Stimulated activated CD8-positive, alpha-beta memory T cell treated with anti-CD3 and anti-CD28 coated beads, Interleukin-4, amount 100 ng/mL, for 4 hours (primary cell): ENCODE measurements around the gene KHNYN.
"Not testable (repeated sequence)": the region's sequence is repeated elsewhere in the genome, so short reads cannot be mapped to it uniquely, and the experiment has no call there.

ENCODE experiments used
- DNase-seq, 2 donors: peaks; one replicate each; pipeline ENCODE4 v3.0.0-alpha.2; 2020; ENCODE audit warnings: low read depth in 2 of 2, low spot score in 1 of 2

Gene KHNYN

DNA sequence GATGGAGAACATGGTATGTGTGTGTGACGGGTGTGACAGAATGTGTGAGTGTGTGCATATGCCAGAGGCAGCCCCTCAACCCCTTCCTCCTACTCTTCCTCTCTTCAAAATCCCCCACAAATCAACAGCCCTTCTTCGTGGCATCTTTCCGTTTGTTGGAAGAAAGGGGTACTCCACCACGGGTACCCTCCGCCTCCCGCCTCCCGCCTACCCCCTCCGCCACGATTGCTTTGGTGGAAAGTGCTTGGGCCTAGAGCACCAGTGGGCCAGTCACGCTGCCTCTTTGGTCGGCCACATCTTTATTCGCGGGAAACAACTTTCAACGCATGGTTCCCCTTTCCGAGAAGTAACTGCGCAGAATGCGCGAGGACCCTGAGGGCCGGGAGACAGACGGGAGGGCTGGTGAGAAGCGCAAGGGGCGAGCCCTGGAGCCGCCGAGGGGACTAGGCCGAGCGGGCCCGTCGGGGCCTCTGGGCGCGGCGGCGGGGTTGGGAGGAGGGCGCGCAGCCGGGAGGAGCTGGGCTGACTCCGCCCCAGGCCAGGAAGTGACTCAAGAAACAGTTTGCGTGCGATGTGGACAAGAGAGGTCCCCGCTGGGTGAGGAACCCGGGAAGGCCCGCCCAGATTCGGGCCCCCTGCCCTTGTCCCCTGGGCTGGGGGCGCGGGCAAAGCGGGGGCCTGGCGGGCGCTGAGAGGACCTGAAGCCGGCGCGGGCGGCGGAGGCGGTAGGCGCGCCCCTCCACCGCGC, at the start of gene KHNYN, which contains the start of gene CBLN3:
TSS of gene KHNYN (plus strand) at position 560 of the 748 bp plus-strand sequence. CDS start 777 bp downstream, outside the sequence.
TSS of gene CBLN3 (minus strand) at position 274 of the 748 bp plus-strand sequence. CDS start 614 bp downstream, outside the sequence.
- peak; percentile 56 to 72 for DNase-seq

DNA sequence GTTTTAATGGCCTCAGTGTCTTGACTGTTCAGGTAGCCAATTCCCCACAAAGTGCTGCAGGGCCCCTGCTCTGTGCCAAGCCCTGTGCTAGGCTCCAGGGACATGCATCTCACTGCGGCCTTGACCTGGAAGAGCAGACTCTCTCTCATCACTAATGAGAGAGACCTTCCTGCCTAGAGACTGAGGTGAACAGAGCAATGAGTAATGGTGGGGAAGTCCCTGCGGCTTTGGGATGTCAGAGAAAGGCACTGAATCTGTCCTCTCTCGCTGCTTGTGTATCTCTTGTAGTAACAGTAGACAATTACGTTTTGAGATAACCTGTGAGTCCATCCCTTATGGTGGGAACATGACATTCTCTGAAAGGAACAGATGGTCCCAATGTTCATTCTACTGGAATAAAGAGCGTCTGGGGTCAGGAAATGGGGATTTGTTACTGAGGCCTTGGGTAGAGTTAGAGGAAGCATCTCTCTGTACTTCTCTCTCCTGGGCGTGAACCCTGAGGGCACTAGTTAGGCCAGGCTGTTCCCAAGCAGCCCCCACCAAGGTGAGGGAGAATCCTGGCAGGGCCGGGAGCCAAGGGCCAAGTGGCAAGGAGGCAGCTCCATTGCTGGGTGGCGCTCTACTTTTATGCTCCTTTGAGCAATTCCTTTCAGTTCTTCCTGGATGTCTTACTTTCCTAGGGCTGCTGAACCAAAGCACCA, 48.2 kb upstream of the KHNYN start:
- no peak for DNase-seq

DNA sequence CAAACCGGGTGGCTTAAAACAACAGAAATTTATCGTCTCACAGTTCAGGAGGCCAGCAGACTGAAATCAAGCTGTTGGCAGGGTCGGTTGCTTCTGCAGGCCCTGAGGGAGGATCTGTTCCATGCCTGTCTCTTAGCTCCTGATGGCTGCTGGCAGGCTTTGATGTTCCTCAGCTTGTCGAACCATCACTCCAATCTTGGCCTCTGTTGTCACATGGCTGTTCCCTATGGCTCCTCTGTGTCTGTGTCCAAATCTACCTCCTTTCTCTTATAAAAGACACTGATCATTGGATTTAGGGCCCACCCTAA, 47.7 kb upstream of the KHNYN start:
- no peak for DNase-seq

DNA sequence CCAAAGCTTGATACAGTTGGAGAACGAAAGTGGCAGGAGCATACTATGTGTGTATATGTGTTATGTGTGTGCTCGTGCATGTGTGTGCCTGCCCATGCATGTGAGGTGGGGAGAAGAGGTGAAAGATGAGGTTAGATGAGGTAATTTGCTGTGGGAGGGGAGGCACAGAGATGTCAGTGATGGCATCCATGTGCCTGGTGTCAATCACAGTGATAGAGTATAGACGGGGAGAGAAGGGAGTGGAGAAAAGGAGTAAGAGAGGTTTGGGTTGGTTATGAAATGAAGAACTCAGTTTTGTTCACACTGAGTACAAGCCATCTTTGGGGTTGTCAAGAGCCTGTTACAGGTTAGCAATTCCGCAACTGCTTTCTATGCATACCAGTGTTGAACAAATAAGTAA, 45.6 kb upstream of the KHNYN start:
- no peak for DNase-seq

DNA sequence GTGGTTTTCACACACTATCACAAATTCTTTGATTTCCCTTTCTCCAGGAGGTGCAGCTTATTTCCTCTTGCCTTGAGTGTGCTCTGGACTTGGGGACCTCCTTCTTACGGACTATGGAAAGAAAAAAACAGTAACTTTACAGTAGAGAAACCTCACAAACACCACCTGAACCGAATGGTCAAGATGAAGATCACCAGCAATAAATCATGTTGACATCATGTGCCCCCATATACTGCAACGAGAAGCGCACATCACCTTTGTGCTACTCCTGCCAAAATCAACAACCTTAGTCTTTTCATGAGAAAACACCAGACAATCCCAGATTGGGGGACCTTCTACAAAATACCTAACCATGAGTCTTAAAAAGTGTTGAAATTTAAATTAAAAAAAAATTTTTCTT, 44.2 kb upstream of the KHNYN start:
- no peak for DNase-seq

DNA sequence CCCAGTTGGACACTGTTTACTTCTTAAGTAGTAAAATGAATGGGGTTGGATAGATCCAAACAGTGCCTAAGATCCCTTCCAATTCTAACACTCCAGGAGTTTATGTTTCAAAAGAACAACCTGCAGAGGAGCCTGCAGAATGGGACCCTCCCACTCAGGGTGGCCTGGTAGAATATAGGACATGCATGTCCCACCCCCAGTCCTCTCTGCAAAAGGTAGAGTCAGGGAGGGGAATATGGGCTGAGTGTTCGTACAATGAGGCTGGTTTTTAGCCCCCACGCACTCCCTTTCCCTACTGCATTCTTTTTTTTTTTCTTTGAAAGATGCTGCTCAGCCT, 42.8 kb upstream of the KHNYN start:
- DNase-seq, result no peak

DNA sequence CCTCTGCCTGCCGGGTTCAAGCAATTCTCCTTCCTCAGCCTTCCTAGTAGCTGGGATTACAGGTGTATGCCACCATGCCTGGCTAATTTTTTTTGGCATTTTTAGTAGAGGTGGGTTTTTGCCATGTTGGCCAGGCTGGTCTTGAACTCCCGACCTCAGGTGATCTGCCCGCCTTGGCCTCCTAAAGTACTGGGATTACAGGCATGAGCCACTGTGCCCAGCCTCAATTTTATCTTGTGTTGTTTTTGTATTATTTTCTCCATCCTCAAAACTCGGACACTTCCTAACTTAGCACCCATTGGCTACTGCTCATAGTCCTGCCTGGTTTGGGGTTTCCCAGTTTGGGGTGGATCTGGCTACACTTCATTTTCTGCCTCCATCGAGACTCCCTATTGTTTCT, 42.2 kb upstream of the KHNYN start:
- not testable (repeated sequence) for DNase-seq

DNA sequence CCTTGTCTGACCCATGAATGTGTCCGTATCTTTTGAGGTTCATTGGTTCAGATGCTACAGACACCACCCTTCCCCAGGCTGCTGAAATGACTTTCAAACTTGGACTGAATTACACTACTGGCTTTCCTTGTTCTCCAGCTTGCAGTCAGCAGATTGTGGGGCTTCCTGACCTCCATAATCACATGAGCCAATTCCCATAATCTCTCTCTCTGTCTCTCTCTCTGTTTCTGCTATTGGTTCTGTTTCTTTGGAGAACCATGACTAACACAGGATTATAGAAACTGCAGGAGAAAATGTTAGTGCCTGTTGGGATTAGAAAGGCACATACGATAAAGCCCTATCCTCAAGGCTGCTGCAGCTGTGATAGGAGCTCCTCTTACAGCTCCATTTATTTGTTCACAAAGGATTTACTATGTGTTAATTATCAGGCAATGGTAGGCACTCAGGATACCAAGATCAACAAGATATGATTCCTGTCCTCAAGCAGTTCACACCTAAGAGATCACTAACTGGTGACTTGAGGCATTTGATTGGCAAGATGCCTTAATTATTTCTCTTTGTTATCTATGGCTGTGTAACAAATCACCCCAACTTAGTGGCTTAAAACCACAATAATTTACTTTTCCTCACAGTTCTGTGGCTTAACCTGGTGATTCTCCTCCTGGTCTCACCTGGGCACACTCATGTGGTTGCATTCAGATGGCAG, 41.1 kb upstream of the KHNYN start:
- DNase-seq, result no peak

DNA sequence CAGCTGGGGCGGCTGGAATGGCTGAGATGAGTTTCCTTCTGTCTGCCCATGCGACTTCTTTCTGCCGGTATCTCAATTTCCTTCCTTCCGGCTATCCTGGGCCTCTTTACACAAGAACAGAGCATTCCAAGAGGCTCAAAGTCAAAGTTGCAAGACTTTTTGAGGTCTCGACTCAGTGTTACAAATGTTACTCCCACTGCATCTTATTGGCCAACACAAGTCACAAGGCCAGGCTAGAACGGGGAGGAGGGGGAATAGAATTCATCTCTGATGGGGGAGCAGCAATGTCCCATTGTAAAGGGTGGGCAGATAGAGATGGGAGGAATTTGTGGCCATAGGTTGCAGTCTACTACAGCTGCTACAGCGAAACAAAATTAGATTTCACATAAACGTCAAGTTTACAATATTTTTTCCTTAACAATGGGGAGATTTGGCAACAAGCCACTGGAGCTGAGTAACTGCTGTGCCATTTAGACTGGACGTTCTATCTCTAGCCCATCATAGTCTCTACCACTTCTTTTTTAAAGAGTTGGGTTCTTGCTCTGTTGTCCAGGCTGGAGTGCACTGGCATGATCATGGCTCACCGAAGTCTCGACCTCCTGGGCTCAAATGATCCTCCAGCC, 40.4 kb upstream of the KHNYN start:
- no peak for DNase-seq

DNA sequence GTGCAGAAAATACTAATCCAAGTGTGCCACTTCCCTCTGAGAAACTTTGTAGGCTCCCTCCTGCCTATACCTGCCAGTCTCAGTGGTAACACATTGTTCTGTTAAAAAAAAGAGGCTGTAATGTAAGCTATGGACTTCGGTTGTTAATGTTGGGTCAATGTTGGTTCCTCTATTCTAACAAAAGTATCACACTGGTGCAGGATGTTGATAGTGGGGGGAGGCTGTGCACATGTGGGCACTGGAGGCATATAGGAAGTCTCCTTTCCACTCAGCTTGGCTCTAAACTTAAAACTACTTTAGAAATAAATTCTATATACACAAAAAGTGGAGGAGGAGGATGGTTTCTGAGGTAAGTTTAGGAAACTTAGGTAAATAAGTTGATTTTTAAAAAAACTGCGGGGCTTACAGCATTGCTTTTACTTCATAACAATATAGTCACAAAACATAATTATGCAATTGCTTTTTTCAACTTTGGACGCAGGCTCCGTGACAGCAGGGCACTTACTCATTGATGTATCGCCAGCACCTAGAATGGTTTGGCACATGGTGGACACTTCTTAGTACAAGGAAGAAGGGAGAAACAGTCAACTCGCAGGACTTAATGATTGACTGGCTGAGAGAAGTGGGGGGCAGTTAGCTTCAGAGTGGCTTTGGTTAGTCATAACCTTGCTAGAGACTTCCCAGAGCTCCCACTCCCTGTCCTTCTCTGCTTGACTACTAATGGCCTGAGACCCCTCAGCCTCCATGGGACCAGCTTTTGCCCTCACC, 38.9 kb upstream of the KHNYN start:
- DNase-seq, result no peak

DNA sequence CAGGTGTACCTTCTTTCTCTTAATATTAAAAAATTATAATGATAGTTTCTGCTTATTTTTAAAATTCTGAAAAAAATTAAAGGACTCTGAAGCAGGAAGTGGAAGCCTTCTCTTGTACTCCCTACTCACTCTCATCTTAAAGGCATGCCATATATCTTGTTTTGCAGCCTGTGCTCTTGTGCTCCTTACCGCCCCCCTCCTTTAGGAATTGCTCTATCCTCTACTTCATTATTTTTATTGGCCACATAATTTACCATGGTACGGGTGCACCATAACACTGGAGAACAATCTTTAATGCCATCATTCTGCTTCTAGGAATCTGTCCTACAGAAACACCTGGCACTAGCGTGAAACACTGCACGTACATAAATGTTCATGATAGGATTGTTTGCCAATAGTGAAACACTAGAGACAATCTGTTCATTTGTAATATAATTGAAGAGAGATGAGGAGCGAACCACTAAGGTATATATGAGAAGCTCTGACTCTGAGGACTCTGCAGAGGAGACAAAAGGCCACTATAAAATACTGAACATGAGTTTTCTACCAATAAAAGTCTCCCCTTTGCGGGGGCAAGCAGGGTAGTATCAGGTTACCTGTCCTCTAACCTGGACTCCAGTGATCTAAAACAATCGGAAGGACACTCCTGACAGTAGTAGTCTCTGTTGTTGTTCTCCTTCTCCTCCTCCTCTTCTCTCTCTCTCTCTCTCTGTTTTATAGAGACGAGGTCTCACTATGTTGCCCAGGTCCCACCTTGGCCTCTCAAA, 37.2 kb upstream of the KHNYN start:
- no peak for DNase-seq

DNA sequence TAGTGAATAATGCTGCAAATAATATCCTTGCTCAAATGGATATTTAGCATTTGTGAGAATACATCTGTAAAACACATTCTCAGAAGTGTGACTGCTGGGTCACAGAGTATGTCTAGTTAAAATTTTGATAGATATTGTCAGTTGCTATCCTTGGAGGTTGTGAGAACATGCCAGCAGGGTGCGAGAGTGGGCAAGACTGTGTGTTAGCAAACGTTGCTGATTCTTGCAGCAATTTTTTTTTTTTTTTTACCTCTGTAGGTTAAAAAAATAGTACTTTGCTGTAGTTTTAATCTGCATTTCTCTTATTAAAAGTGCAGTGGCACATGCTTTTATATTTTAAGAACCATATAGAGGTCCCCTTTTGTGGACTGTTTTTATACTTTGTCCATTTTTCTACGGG, 35.5 kb upstream of the KHNYN start:
- no peak for DNase-seq

DNA sequence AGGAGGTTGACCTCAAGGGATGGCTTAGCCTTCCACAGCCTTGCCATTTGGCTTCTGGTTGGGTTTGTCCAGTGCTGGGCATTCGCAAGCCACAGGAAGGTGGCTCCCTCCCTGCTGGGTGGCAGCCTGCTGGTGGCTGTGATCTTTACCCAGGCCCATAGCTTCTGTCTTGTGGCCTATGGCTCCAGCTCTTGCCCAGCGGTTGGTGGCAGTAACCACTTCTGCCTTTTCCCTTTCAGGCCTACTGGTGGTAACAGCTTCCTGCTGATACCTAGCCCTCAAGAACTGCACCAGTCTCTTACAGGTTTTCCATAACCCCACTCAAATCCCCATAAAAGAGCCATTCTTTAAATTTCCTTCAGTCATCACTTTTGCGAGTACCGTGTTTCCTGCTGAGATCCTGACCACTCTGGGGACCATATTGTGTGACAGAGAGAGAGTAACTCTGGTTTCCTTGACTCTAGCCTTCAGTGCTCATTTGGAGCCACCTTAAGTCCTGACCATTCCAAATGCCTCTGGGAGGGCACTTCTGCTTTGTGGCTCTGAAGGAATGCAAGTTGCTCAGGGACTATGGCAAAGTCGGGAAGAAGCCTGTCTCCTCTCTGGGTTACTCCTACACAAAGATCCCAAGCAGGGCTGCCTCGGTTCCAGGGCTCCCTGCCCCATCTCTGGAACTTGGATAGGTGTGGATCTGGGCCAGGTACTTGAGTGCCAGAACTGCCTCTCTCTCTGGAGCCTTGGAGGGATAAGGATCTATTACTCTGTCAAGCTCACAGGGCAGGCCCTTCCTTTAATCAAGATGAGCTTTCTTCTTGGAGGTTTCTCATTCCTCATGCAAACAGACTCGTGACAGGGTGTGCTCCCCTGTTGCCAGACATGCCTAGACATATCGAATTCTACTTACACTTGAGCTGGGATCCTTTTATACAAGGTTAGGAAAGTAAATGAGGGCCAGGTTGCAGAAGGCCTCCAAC, 33.9 kb upstream of the KHNYN start:
- DNase-seq, result no peak

DNA sequence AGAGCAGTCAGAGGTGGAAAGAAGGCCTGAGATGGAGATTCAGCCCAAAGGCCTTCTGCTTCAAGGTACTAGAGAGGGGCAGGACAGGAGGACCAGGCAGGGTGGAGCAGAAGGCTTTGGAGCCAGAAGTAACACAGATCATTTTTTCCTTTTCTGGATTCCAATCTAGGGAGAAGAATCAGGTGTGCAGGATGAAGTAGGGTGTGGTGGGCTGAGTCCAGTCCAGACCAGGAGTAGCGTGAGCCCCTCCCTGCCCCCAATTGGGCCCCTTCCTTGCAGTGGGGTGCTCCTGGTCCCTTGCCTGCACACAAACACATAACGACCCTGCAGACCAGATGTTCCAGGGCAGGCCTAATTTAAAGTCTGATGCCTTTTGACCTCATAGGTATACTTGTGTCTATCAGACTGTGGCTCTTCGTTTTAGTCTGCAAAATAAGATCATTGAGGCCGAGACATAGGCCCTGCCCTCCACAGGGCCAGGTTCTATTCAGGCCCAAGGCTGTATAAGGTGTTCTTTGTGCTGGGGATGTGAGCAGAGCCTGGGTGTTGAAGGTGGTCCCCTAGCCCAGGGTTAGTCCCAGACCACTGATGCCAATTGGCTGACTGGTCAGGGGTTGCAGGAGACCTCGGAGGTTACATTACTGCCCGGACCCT, 32.0 kb upstream of the KHNYN start:
- no peak for DNase-seq

DNA sequence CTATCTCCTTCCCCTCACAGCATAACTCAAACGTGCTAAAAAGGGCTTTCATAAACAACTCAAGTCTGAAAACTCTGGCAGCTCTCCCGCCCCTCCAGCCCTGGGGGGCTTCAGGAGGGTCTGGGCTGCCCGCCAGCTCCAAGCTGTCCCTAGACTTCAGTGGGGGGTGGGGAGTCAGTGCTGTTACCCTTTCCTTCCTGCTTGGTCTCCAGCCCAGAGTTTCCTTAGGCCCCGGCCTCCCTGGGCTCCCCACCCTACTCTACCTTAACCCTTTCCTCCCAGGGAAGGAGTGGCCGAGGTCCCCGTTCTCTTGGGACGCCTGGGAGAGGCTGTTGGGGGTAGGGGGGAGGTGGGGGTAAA, 31.5 kb upstream of the KHNYN start:
- DNase-seq, result no peak

DNA sequence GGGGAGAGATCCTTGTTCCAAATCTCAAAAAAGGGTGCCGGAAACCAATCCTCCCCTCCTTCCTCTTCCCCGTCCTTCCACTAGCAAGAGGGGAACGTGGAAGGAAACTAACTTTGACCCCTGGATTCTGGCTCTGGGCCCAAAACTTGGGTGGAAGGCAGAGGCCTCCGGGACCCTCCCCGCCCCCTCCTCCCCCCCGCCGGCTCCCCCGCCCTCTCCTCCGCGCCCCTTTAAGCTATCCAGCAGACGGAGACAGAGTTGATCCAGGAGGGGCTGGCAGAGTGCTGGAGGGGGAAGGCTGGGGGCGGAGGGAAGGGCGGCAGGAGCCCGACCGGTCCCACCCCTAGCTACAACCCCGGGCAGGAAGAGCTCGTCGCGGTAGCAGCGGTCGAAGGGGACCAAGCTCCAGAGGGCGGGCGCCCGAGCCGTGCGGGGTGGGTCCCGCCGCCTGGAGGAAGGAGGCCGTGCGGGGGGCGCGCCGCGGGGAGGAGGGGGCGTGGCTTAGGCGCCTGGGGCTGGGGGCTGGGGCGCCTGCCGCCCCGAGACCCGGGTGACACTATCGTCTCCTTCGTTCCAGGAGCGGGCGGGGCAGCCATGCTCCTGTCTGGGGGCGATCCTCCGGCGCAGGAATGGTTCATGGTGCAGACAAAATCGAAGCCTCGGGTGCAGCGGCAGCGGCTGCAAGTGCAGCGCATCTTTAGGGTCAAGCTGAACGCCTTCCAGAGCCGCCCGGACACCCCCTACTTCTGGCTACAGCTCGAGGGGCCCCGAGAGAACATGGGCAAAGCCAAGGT, 30.9 kb upstream of the KHNYN start, which contains the start of gene NYNRIN:
TSS of gene NYNRIN (plus strand) at position 351 of the 794 bp plus-strand sequence. CDS start at position 595, 244 bp downstream.
- no peak for DNase-seq

DNA sequence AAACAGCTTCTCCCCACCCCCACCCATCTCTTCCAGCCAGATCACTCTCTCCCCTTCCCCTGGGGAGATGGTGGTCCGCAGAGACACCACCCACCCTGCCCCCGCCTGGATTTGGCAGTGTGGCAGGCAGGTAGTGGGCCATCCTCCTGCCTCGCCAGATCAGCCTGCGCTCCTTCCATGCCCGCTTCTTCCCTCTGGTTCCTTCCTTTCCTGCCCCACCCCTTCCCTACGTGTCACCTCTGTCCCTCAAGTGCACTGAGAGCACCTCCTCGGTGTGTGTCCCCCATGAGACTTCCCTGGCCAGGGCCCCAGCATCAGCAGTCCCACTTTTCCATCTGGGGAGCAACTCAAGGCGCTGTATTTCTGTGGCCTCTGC, 30.3 kb upstream of the KHNYN start:
- no peak for DNase-seq
